ENCODE measurements around the gene NIN.

- no peak for TF ChIP-seq POLR2AphosphoS5 (IDR thresholded peaks at IDR 0.05)
- no peak for TF ChIP-seq POLR2A (IDR thresholded peaks at IDR 0.05)
Observed at GRCh38 chr14:50770586-50770985, 60.4 kb downstream of the NIN start.
